GM06990 (cell line): ENCODE data around the gene ANKRD65.
"Not testable (repeated sequence)": the region's sequence is repeated elsewhere in the genome, so short reads cannot be mapped to it uniquely, and the experiment has no call there.

ENCODE experiments used
- DNase-seq: peaks from one replicate; pipeline ENCODE4 v3.0.0-alpha.2; 2011; ENCODE audit not compliant: insufficient read length; ENCODE audit errors: extremely low read depth
- H3K27me3 ChIP-seq: replicated peaks from 2 replicates; pipeline ENCODE4 v1.6.0; 2011; ENCODE audit warnings: low read length; ENCODE audit not compliant: control insufficient read depth, insufficient read depth
- H3K36me3 ChIP-seq: 2 replicates; pipeline ENCODE4 v1.5.1; 2011; ENCODE audit warnings: low read length; ENCODE audit not compliant: control insufficient read depth, insufficient read depth
- H3K4me3 ChIP-seq: replicated peaks from 2 replicates; pipeline ENCODE4 v1.5.1; 2011; ENCODE audit warnings: low read depth, mild to moderate bottlenecking, control low read depth, low read length
- TF ChIP-seq, protein P1 (sequence below): IDR thresholded peaks from 2 replicates; pipeline ENCODE4 v1.5.1; 2011; ENCODE audit warnings: low read length, control low read depth, mild to moderate bottlenecking, inconsistent platforms; ENCODE audit not compliant: insufficient read depth, poor library complexity, severe bottlenecking

Gene ANKRD65

DNA sequence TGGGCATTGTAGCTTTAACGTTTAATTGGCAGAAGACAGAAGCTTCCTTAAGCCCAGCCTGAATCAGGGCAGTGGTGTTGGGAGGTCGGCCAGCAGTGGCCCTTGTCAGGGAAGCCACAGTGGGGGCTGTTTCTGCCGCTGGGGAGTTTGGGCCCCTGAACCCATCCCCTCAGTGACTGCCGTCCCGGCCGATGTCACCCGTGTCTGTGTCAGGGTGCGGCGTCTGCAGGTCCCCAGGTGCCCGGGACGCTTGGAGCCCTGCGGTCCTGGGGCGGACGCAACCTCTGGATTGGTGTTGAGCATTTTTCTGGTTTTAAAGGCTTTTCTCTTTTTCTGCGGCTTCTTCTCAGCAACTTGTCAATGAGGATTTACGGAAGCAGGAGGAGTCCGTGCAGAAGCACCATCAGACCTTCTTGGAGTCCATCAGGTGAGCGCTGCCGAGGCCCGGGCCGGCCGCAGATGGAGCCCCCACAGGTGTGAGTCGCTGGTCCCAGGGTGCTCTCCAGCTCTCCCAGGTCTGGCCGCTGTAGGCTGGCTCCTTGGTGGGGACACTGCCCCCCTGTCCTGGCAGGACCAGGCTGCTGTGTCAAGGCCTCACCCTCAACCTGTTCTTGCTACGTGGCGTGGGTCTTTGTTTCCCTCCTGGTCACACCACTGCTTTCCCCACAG lies 30.8 kb upstream of the ANKRD65 start:
- TF ChIP-seq, protein P1, sequence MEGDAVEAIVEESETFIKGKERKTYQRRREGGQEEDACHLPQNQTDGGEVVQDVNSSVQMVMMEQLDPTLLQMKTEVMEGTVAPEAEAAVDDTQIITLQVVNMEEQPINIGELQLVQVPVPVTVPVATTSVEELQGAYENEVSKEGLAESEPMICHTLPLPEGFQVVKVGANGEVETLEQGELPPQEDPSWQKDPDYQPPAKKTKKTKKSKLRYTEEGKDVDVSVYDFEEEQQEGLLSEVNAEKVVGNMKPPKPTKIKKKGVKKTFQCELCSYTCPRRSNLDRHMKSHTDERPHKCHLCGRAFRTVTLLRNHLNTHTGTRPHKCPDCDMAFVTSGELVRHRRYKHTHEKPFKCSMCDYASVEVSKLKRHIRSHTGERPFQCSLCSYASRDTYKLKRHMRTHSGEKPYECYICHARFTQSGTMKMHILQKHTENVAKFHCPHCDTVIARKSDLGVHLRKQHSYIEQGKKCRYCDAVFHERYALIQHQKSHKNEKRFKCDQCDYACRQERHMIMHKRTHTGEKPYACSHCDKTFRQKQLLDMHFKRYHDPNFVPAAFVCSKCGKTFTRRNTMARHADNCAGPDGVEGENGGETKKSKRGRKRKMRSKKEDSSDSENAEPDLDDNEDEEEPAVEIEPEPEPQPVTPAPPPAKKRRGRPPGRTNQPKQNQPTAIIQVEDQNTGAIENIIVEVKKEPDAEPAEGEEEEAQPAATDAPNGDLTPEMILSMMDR: no peak
- Histone ChIP-seq H3K27me3 (no peaks in the 10 kb centered on the region), H3K36me3 (no peaks in the 10 kb centered on the region), H3K4me3 (no peak overlapping the region)
- no peak for DNase-seq

DNA sequence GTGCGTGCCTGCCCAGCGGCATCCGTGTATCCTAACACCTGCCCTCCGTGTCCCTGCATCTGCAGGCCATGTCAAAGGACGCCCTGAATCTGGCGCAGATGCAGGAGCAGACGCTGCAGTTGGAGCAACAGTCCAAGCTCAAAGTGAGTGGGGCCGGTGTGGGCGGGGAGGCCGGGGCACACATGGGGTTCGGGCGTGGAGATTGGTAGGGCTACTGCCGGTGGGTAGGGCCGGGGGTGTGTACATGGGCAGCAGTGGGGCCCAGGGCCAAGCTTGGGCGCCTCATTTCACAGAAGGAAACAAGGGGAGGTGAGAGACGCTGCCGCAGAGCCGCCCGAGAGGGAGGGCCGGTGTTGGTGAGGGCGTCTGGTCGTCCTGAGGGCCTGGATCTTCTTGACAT lies 29.5 kb upstream of the ANKRD65 start:
- not testable (repeated sequence) for DNase-seq, H3K27me3 ChIP-seq, H3K36me3 ChIP-seq, H3K4me3 ChIP-seq

DNA sequence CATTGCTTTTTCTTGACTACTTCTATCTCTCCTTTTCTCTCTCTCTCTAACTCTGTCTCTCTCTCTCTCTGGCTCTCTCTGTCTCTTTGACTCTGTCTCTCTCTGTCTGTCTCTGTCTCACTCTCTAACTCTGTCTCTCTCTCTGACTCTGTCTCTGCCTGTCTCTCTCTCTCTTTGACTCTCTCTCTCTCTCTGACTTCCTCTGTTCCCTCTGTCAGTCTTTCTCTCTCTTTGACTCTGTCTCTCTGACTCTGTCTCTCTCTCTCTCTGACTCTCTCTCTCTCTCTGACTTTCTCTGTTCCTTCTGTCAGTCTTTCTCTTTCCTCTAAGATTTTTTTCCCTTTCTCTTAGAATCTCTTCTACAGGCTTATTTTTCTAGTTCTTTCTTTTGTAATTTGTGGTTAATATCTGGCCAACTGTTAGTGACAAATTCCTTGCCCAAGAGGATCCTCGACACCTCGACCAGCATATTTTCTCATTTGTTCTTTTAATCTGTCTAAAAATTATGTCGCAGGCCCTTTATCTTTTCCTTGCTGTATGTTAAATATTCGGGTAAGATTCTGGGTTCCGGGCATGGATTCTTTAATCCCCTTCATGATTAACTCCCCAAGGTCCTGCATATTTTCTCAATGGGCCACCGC lies 28.1 kb upstream of the ANKRD65 start, which contains the start of gene ATAD3C:
Gene ATAD3C (plus strand): TSS at position 591 of the 641 bp plus-strand sequence. CDS start 995 bp downstream, outside the sequence.
- Histone ChIP-seq H3K27me3 (no peaks in the 10 kb centered on the region), H3K36me3 (no peaks in the 10 kb centered on the region), H3K4me3 (no peak within 1 kb of the TSS)
- TF ChIP-seq, protein P1: no peak
- DNase-seq: no peak

DNA sequence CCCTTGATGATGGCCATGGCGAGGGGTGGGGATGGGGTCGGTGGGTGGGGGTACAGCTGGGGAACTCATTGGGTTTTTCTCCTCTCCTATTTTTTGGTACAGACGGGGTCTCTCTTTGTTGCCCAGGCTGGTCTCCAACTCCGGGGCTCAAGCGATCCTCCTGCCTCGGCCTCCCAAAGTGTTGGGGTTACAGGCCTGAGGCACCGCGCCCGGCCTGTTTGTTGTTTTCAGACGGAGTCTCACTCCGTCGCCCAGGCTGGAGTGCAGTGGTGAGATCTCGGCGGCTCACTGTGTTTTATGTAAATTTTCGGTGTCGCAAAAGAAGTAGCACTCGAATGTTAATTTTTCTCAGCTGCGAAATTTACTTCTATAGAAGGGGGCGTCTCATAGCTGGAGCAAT lies 25.6 kb upstream of the ANKRD65 start:
- not testable (repeated sequence) for DNase-seq, H3K36me3 ChIP-seq, H3K27me3 ChIP-seq, H3K4me3 ChIP-seq

DNA sequence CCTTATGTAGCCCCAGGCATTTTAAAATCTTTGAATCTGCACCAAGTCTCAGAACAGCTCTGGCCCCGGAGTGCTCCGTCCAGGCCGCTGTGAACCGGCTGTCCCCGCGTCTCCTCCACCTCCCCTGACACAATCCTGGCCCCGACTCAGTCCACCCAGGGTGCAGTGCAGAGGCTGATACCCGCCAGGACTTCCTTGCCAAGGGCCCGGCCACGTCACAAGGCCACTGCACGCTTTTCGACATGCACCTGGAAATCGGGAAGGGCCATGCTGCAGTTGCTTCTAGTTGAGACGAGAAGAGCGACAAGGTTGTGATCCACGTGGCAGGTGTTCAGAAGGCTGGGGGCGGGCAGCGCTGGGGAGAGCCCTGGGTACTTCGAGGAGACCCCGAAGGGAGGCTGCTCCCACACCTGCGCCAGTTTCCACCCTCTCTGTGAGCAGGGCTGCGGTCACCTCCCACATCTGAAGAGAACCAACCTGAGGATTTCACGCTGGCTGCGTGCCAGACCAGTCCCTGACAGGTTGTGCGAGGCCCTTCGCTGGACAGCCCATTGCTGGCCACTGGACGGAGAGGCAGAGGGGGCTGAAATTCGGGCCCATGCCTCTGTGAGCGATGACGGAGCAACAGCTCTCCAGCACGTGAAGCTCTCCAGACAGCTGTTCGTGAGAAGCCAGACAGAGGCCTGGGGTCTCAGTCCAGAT lies 21.1 kb upstream of the ANKRD65 start:
- no peak overlapping the region for H3K4me3 ChIP-seq
- no peaks in the 10 kb centered on the region for H3K27me3 ChIP-seq
- no peaks in the 10 kb centered on the region for H3K36me3 ChIP-seq
- no peak for DNase-seq
- TF ChIP-seq, protein P1: no peak

DNA sequence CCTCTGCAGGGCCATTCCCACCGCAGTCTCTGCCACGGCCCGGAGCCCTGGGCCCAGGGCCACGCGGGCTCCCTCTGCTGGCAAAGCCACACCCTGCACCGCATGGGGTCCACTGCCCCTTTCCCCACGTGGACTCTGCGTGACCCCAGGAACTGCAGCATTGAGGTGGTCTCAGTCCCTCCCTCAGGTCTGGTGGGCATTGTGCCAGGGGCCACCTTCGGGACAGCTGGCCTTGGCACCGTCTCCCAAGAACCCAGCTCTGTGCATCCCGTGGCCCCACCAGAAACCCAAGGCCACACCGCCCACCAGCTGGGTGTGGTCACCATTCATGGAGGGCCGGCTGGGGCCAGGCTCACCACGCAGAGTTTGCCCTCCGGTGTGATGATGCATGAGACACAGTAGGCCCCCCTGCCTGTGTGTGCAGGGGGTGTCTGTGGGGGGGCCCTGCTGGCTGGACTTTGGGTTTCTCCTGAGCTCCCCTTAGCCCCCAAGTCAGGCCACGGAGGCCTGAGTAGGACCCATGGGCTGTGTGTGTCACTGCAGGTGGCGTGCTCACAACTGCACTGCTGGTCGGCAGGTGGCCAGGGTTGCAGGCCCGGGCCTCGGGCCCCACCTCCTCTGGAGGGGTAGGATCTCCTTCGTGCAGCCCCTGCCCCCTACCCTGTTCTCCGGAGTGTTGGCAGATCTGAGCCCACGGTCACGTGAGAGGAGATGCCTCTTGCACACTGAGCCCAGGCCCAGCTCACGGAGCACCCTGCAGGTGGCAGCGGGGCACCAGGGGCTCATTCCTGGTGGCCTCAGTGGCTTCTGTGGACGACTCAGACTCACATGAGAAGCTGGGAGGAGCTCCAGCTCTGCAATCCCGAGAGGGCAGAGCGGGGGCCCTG lies 20.2 kb upstream of the ANKRD65 start:
- H3K27me3 ChIP-seq: no peaks in the 10 kb centered on the region
- no peak overlapping the region for H3K4me3 ChIP-seq
- TF ChIP-seq, protein P1: peak; percentile 99
- H3K36me3 ChIP-seq: no peaks in the 10 kb centered on the region
- peak; percentile 58 for DNase-seq
